DOHH2 (cell line): ENCODE results near the gene CORO1A.
"Not testable (repeated sequence)": the region's sequence is repeated elsewhere in the genome, so short reads cannot be mapped to it uniquely, and the experiment has no call there.

Source experiments
- EZH2phosphoT487 ChIP-seq: fragments of 200-600 bp; sonication (generic); IDR thresholded peaks from 2 replicates; pipeline ENCODE4 v1.6.1; 2017; ENCODE audit warnings: borderline replicate concordance, mild to moderate bottlenecking, antibody characterized with exemption, low read length, moderate library complexity, mixed read lengths
- TF ChIP-seq, protein P1 (sequence below): fragments of 200-600 bp; sonication (generic); IDR thresholded peaks from one replicate; pipeline ENCODE4 v1.5.1; 2014; ENCODE audit warnings: antibody characterized with exemption, mild to moderate bottlenecking, low read depth, low read length; ENCODE audit not compliant: poor library complexity, severe bottlenecking

- TF ChIP-seq, protein P1, sequence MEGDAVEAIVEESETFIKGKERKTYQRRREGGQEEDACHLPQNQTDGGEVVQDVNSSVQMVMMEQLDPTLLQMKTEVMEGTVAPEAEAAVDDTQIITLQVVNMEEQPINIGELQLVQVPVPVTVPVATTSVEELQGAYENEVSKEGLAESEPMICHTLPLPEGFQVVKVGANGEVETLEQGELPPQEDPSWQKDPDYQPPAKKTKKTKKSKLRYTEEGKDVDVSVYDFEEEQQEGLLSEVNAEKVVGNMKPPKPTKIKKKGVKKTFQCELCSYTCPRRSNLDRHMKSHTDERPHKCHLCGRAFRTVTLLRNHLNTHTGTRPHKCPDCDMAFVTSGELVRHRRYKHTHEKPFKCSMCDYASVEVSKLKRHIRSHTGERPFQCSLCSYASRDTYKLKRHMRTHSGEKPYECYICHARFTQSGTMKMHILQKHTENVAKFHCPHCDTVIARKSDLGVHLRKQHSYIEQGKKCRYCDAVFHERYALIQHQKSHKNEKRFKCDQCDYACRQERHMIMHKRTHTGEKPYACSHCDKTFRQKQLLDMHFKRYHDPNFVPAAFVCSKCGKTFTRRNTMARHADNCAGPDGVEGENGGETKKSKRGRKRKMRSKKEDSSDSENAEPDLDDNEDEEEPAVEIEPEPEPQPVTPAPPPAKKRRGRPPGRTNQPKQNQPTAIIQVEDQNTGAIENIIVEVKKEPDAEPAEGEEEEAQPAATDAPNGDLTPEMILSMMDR = not testable (repeated sequence)
- TF ChIP-seq EZH2phosphoT487 = not testable (repeated sequence)
These were observed 7.8 kb downstream of the CORO1A start for GRCh38 chr16:30191158-30191557.
